Ovary (tissue), 3 donors: ENCODE data around the gene FUCA2.

Experiments used
- CTCF ChIP-seq, 3 donors: fragments of 450-650 bp in 2 of 3; fragments of 200-600 bp in 1 of 3; IDR thresholded peaks; one replicate each; pipeline versions ENCODE4 v1.5.1 to v1.8.0; 2016 to 2022; ENCODE audit warnings: antibody characterized with exemption in 3 of 3, mild to moderate bottlenecking in 1 of 3
- EP300 ChIP-seq: sonication (generic); formaldehyde crosslinking; IDR thresholded peaks from one replicate; pipeline ENCODE4 v1.6.1; 2017; ENCODE audit warnings: antibody characterized with exemption
- donor health status: DM: no; HTN: no; CAD: no.

DNA sequence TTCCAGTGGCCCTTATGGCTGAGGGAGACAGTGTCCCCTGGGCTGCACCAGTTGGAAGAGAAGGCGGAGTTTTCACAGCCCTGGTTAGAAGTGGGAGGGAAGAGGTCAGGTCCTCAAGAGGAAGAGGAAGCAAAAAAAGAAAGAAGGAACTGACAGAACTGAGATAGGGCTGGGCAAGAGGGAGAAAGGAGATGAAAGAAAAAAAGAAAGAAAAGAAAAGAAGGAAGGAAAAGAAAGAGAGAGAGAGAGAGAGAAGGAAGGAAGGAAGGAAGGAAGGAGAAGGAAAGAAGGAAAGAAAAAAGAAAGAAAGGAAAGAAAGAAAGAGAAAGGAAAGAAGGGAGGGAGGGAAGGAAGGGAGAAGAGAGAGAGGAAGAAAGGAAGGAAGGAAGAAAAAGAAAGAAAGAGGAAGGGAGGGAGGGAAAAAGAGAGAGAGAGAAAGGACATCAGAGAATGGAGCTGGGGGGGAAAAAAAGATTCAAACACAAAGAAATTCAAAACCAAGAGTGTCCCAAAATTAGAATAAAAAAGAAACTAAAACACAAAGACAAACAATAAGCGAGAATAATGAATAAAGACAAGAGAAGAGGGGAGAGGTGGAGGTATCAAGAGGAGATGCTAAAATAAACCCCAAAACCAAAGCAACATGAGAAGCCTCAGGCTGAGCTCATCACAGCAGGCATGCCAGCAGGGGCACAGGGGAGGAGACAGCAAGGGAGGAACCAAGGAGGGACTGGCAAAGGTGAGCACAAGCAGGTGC is 5.3 kb upstream of the FUCA2 start:
- TF ChIP-seq EP300 (no peak), CTCF (IDR thresholded peaks at IDR 0.05) (no peak)
